ENCODE measurements around the gene CFAP221. TPM values are rescaled to one million over a fixed set of nuclear protein-coding genes. Genes with fewer than 3 reads are reported as not detected.

The CFAP221 gene
- total RNA-seq, 1 experiment from 2014 or later = not detected

- no peak overlapping the region for H3K4me3 ChIP-seq
- no peaks in the 10 kb centered on the region for H3K9me3 ChIP-seq (ENCODE audit: insufficient read depth, low read depth)
- H3K4me2 ChIP-seq = no peak overlapping the region
- H3F3A ChIP-seq (ENCODE audit: insufficient read depth, low read depth) = no peaks in the 10 kb centered on the region
- no peaks in the 10 kb centered on the region for H3K9me2 ChIP-seq (ENCODE audit: insufficient read depth)
- no TSS peak for BruUV-seq (replicated peaks)
- H3K27me3 ChIP-seq (ENCODE audit: insufficient read depth, low read depth) = no peaks in the 10 kb centered on the region
- no peak for DNase-seq
- no peak overlapping the region for H3K27ac ChIP-seq
- no peaks in the 10 kb centered on the region for H3K36me3 ChIP-seq (ENCODE audit: low read depth)
- H3K79me2 ChIP-seq (ENCODE audit: low read depth) = no peaks in the 10 kb centered on the region
- no peaks in the 10 kb centered on the region for H4K20me1 ChIP-seq (ENCODE audit: insufficient read depth)
- intact Hi-C loops (cut with micrococcal nuclease; ENCODE audit: unreplicated experiment) = no loop called here
- H3K4me1 ChIP-seq (replicated peaks; ENCODE audit: insufficient read depth) = no peaks in the 10 kb centered on the region
- ChIA-PET POLR2A (ENCODE audit: unreplicated experiment) (no interaction called here), CTCF (interaction anchor here (0.6 kb wide), 1 partner anchor 223 kb away, joined by 4 read pairs; no protein-coding TSS in a partner anchor)
- TF ChIP-seq CTCF (conservative IDR thresholded peaks at IDR 0.05) (no peak), EZH2 (IDR thresholded peaks at IDR 0.05; ENCODE audit: low read depth) (no peak)
- peak overlapping the region; percentile 43; the same call in 1 of the 2 replicates for H2AFZ ChIP-seq
Observed at GRCh38 chr2:119586085-119586484, 41.8 kb downstream of the CFAP221 start.

GRCh38 chr2:119590873-119591272, 46.6 kb downstream of the CFAP221 start:
- no peaks in the 10 kb centered on the region for H3K36me3 ChIP-seq (ENCODE audit: low read depth)
- no peak overlapping the region for H3K4me3 ChIP-seq
- H3K4me1 ChIP-seq (replicated peaks; ENCODE audit: insufficient read depth) = no peaks in the 10 kb centered on the region
- no peak for DNase-seq
- no peaks in the 10 kb centered on the region for H3K79me2 ChIP-seq (ENCODE audit: low read depth)
- no peak overlapping the region for H3K4me2 ChIP-seq
- H3K27me3 ChIP-seq (ENCODE audit: insufficient read depth, low read depth) = peaks cover 5% of the 10 kb centered on the region
- no peak overlapping the region for H3K27ac ChIP-seq
- H4K20me1 ChIP-seq (ENCODE audit: insufficient read depth) = no peaks in the 10 kb centered on the region
- H3K9me2 ChIP-seq (ENCODE audit: insufficient read depth) = no peaks in the 10 kb centered on the region; the same call in 1 of the 2 replicates
- no peak; the same call in 1 of the 2 replicates for TF ChIP-seq CTCF (conservative IDR thresholded peaks at IDR 0.05)
- no peak for TF ChIP-seq EZH2 (IDR thresholded peaks at IDR 0.05; ENCODE audit: low read depth)
- H2AFZ ChIP-seq = no peak overlapping the region
- BruUV-seq (replicated peaks) = no TSS peak
- POLR2A ChIA-PET (ENCODE audit: unreplicated experiment) = no interaction called here
- CTCF ChIA-PET = no interaction called here
- no peaks in the 10 kb centered on the region for H3K9me3 ChIP-seq (ENCODE audit: insufficient read depth, low read depth)
- intact Hi-C loops (cut with micrococcal nuclease; ENCODE audit: unreplicated experiment) = no loop called here
- no peaks in the 10 kb centered on the region for H3F3A ChIP-seq (ENCODE audit: insufficient read depth, low read depth)

- Histone ChIP-seq H3K4me2 (no peak overlapping the region), H3K27me3 (ENCODE audit: insufficient read depth, low read depth) (peaks cover 8% of the 10 kb centered on the region), H3K36me3 (ENCODE audit: low read depth) (no peaks in the 10 kb centered on the region), H3K4me1 (replicated peaks; ENCODE audit: insufficient read depth) (no peaks in the 10 kb centered on the region), H3K9me3 (ENCODE audit: insufficient read depth, low read depth) (no peaks in the 10 kb centered on the region), H4K20me1 (ENCODE audit: insufficient read depth) (no peaks in the 10 kb centered on the region), H3F3A (ENCODE audit: insufficient read depth, low read depth) (no peaks in the 10 kb centered on the region), H2AFZ (no peak overlapping the region), H3K79me2 (ENCODE audit: low read depth) (no peaks in the 10 kb centered on the region), H3K4me3 (no peak overlapping the region), H3K9me2 (ENCODE audit: insufficient read depth) (no peaks in the 10 kb centered on the region; the same call in 1 of the 2 replicates), H3K27ac (no peak overlapping the region)
- no TSS peak for BruUV-seq (replicated peaks)
- POLR2A ChIA-PET (ENCODE audit: unreplicated experiment) = no interaction called here
- TF ChIP-seq CTCF (conservative IDR thresholded peaks at IDR 0.05) = no peak
- no peak for TF ChIP-seq EZH2 (IDR thresholded peaks at IDR 0.05; ENCODE audit: low read depth)
- DNase-seq = no peak
- CTCF ChIA-PET = no interaction called here
- intact Hi-C loops (cut with micrococcal nuclease; ENCODE audit: unreplicated experiment) = no loop called here
Observed at GRCh38 chr2:119591523-119591922, 47.3 kb downstream of the CFAP221 start.

All from PC-9 (cell line).